HG03439 (cell line): Measurements from ENCODE around the gene SBSN.

Experiments used
- ATAC-seq: cut with Tn5 transposase; IDR thresholded peaks from one replicate; pipeline ENCODE4 v1.9.1; 2021; ENCODE audit warnings: mild to moderate bottlenecking, moderate library complexity; ENCODE audit not compliant: unreplicated experiment

Gene SBSN

GRCh38 chr19:35534803-35535480, 6.8 kb upstream of the SBSN start:
- ATAC-seq, result no peak

- no peak for ATAC-seq
These were observed 5.8 kb upstream of the SBSN start for GRCh38 chr19:35533822-35534392.

- no peak for ATAC-seq
These were observed 5.2 kb upstream of the SBSN start, which contains the start of gene GAPDHS for GRCh38 chr19:35533201-35533821. TSS of gene GAPDHS (plus strand) at chr19:35533456. CDS start at chr19:35533528, 72 bp downstream.

- no peak for ATAC-seq
These were observed 3.2 kb upstream of the SBSN start for GRCh38 chr19:35531291-35531690.

- ATAC-seq, result no peak
These were observed 1.4 kb upstream of the SBSN start for GRCh38 chr19:35529241-35530218.

GRCh38 chr19:35525873-35526272, 2.2 kb downstream of the SBSN start:
- no peak for ATAC-seq

- ATAC-seq, result no peak
These were observed 3.8 kb downstream of the SBSN start for GRCh38 chr19:35524181-35524837.

- no peak for ATAC-seq
These were observed 5.3 kb downstream of the SBSN start for GRCh38 chr19:35522745-35523327.

GRCh38 chr19:35521124-35521743, 6.9 kb downstream of the SBSN start:
- ATAC-seq, result no peak

GRCh38 chr19:35519291-35519690, 8.8 kb downstream of the SBSN start:
- ATAC-seq, result no peak

GRCh38 chr19:35518313-35518712, 9.8 kb downstream of the SBSN start:
- ATAC-seq, result no peak

- no peak for ATAC-seq
These were observed 10.8 kb downstream of the SBSN start for GRCh38 chr19:35517342-35517741.

- no peak for ATAC-seq
These were observed 11.8 kb downstream of the SBSN start for GRCh38 chr19:35516310-35516709.

GRCh38 chr19:35514282-35514809, 13.8 kb downstream of the SBSN start:
- no peak for ATAC-seq

- no peak for ATAC-seq
These were observed 14.4 kb downstream of the SBSN start, which contains the start of gene DMKN for GRCh38 chr19:35513628-35514281. TSS of gene DMKN (minus strand) at chr19:35513649. CDS start at chr19:35513475, 174 bp downstream.

GRCh38 chr19:35512831-35513627, 15.1 kb downstream of the SBSN start:
- no peak for ATAC-seq

- no peak for ATAC-seq
These were observed 16.8 kb downstream of the SBSN start for GRCh38 chr19:35511337-35511736.

GRCh38 chr19:35510626-35510964, 17.5 kb downstream of the SBSN start:
- ATAC-seq, result no peak
